OCI-LY7 (cell line): ENCODE measurements around the gene AURKB. TPM values are rescaled to one million over a fixed set of nuclear protein-coding genes. Genes with fewer than 3 reads are reported as not detected.
A peak's percentile ranks its signal among the peaks of the same experiment; 100 is the strongest.

Experiments used
- BruUV-seq: library from RNA; stranded (reverse); fragments of 400-500 nt; replicated peaks from 2 replicates; lab custom pipeline; 2021; lab: Mats Ljungman, UMichigan
- CTCF ChIA-PET: fragments of 300-600 bp; sonication (Branson Sonifier 250); formaldehyde crosslinking; loops from one replicate; lab custom pipeline; 2022; ENCODE audit warnings: antibody characterized with exemption; ENCODE audit not compliant: unreplicated experiment; lab: Charles Lee
- POLR2A ChIA-PET: fragments of 300-600 bp; sonication (Branson Sonifier 250); formaldehyde crosslinking; loops from one replicate; lab custom pipeline; 2022; ENCODE audit warnings: antibody characterized with exemption; lab: Charles Lee
- DNase-seq: peaks from one replicate; pipeline ENCODE4 v3.0.0-alpha.2; 2015; ENCODE audit warnings: low spot score
- H2AFZ ChIP-seq: fragments of 200-600 bp; sonication (generic), shearing (Covaris generic); 2 replicates; pipeline ENCODE4 v1.6.1; 2014; ENCODE audit warnings: mild to moderate bottlenecking, antibody characterized with exemption, low read length, moderate library complexity
- H3K27ac ChIP-seq: fragments of 200-600 bp; sonication (generic); 2 replicates; pipeline ENCODE4 v1.5.1; 2014; ENCODE audit warnings: mixed run types, low read depth, mild to moderate bottlenecking, moderate library complexity, low read length, inconsistent platforms; ENCODE audit not compliant: poor library complexity, severe bottlenecking
- H3K36me3 ChIP-seq: fragments of 200-600 bp; sonication (generic); 2 replicates; pipeline ENCODE4 v1.6.1; 2014; ENCODE audit warnings: mild to moderate bottlenecking, antibody characterized with exemption, low read length, moderate library complexity, mixed read lengths; ENCODE audit not compliant: insufficient read depth
- H3K4me1 ChIP-seq: fragments of 200-600 bp; sonication (generic); 2 replicates; pipeline ENCODE4 v1.5.1; 2014; ENCODE audit warnings: mild to moderate bottlenecking, low read length; ENCODE audit not compliant: insufficient read depth, poor library complexity, severe bottlenecking
- H3K4me2 ChIP-seq: fragments of 200-600 bp; sonication (generic); 2 replicates; pipeline ENCODE4 v1.6.1; 2014; ENCODE audit warnings: mild to moderate bottlenecking, low read length
- H3K4me3 ChIP-seq: fragments of 200-600 bp; sonication (generic); 2 replicates; pipeline ENCODE4 v1.5.1; 2014; ENCODE audit warnings: mild to moderate bottlenecking, low read depth, low read length; ENCODE audit not compliant: poor library complexity, severe bottlenecking
- H3K79me2 ChIP-seq: fragments of 200-600 bp; sonication (generic); 2 replicates; pipeline ENCODE4 v1.6.1; 2016; ENCODE audit warnings: low read depth, mild to moderate bottlenecking, low read length, moderate library complexity, mixed read lengths; ENCODE audit not compliant: insufficient read depth
- H3K9me2 ChIP-seq: fragments of 200-600 bp; sonication (generic); 2 replicates; pipeline ENCODE4 v1.6.1; 2016; ENCODE audit warnings: mild to moderate bottlenecking, low read length, mixed read lengths; ENCODE audit not compliant: insufficient read depth
- H3K9me3 ChIP-seq: fragments of 200-600 bp; sonication (generic); 2 replicates; pipeline ENCODE4 v1.6.1; 2014; ENCODE audit warnings: mild to moderate bottlenecking, mixed run types, low read length, mixed read lengths
- H4K20me1 ChIP-seq: fragments of 200-600 bp; sonication (generic); 2 replicates; pipeline ENCODE4 v1.6.1; 2014; ENCODE audit warnings: mild to moderate bottlenecking, antibody characterized with exemption, low read length, moderate library complexity, mixed read lengths; ENCODE audit not compliant: insufficient read depth
- EZH2phosphoT487 ChIP-seq: fragments of 200-600 bp; sonication (generic); IDR thresholded peaks from 2 replicates; pipeline ENCODE4 v1.6.1; 2018; ENCODE audit warnings: low read depth, borderline replicate concordance, mild to moderate bottlenecking, mixed run types, antibody characterized with exemption, low read length, moderate library complexity, mixed read lengths
- intact Hi-C: fragments of 100-400 bp; cut with micrococcal nuclease; formaldehyde crosslinking; loops from one replicate; pipeline ENCODE4 v1.10.0; 2022; ENCODE audit not compliant: unreplicated experiment
- total RNA-seq, 2 experiments: library from RNA; depleted of rRNA in 1 of 2; stranded (reverse); fragments of >200 nt in 1 of 2; shearing (Covaris generic) in 1 of 2; gene quantifications; 2 replicates each; pipeline ENCODE4 v1.2.3, GENCODE V29; 2014 to 2022
- TF ChIP-seq, protein P1 (sequence below): fragments of 200-600 bp; sonication (generic); conservative IDR thresholded peaks from 2 replicates; pipeline ENCODE4 v1.5.1; 2014; ENCODE audit warnings: mild to moderate bottlenecking, antibody characterized with exemption, low read length, moderate library complexity, mixed read lengths

The AURKB gene
- total RNA-seq, 2 experiments from 2014 or later, result 283 to 310 TPM

DNA sequence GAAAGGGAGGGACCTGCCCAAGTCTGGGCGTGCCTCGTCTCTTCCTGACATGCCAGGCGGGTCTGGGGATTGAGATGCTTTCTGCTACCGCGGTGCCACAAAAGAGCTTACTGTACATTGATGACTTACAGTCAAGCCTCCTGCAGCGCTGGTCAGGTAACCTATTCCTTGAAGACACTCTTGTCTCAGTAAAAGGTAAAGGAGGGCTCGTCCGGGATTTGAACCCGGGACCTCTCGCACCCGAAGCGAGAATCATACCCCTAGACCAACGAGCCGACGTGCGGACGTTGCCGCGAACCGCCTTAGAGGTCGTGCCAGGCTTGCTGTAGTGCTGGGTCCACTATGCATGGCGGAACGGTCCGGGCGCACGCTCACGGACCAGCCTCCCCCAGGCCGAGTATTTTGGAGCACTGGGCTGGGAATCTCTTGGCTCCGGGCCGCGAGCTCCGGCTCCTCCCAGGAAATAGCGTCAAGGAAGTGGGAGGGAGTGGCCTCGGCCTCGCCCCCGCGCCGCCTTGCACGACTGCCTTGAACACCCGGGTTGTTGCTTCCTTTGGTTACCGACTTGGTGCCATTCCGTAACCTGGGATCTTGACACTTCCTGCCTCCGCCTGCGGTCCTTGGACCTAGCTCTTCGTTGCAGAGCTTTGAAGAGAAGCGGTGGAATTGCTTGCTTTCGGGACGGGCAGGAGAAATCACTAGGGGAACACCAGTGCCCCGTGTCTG is 12.4 kb upstream of the AURKB start:
- peak; percentile 89 for DNase-seq
- ChIA-PET POLR2A (interaction anchor here (1.0 to 4.3 kb wide), 7 partner anchors 12 to 78 kb away, joined by 3 to 49 read pairs (median 16); partner anchors contain the start of genes AURKB, CTC1 and SLC25A35), CTCF (interaction anchor here (0.8 to 2.6 kb wide), 2 partner anchors 24 to 101 kb away, joined by 3 to 15 read pairs; partner anchors contain the start of gene CTC1)
- peak overlapping the region; percentile 80 for H3K4me3 ChIP-seq
- intact Hi-C loops, result loop anchor here (1.0 kb wide), 5 partner anchors 12 to 83 kb away; partner anchors contain the start of gene AURKB
- H3K9me3 ChIP-seq, result no peaks in the 10 kb centered on the region
- H3K27ac ChIP-seq, result peak overlapping the region; percentile 88
- H3K79me2 ChIP-seq, result no peaks in the 10 kb centered on the region
- peaks cover 21% of the 10 kb centered on the region for H3K4me1 ChIP-seq
- H3K9me2 ChIP-seq, result no peaks in the 10 kb centered on the region
- peak overlapping the region; percentile 94 for H3K4me2 ChIP-seq
- H4K20me1 ChIP-seq, result no peaks in the 10 kb centered on the region
- TF ChIP-seq EZH2phosphoT487, result no peak
- TF ChIP-seq, protein P1, sequence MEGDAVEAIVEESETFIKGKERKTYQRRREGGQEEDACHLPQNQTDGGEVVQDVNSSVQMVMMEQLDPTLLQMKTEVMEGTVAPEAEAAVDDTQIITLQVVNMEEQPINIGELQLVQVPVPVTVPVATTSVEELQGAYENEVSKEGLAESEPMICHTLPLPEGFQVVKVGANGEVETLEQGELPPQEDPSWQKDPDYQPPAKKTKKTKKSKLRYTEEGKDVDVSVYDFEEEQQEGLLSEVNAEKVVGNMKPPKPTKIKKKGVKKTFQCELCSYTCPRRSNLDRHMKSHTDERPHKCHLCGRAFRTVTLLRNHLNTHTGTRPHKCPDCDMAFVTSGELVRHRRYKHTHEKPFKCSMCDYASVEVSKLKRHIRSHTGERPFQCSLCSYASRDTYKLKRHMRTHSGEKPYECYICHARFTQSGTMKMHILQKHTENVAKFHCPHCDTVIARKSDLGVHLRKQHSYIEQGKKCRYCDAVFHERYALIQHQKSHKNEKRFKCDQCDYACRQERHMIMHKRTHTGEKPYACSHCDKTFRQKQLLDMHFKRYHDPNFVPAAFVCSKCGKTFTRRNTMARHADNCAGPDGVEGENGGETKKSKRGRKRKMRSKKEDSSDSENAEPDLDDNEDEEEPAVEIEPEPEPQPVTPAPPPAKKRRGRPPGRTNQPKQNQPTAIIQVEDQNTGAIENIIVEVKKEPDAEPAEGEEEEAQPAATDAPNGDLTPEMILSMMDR, result no peak
- BruUV-seq, result TSS peak; percentile 71
- H3K36me3 ChIP-seq, result peaks cover 26% of the 10 kb centered on the region
- peak overlapping the region; percentile 47; the same call in 1 of the 2 replicates for H2AFZ ChIP-seq

DNA sequence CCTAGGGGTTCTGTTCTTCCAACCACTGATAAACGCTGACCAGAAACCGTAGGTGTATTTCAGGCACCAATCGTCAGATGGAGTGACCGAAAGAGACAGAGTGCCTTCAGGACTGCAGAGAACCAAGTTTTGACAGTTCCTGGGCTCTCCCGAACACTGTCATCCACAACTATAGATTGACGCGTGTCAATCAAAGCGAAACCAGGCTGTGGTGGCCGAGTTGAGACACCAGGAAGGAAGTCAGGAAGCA is 11.9 kb upstream of the AURKB start:
- Histone ChIP-seq H3K4me3 (peak overlapping the region; percentile 80), H3K4me1 (peaks cover 21% of the 10 kb centered on the region), H3K4me2 (peak overlapping the region; percentile 94), H3K27ac (peak overlapping the region; percentile 88), H4K20me1 (no peaks in the 10 kb centered on the region), H2AFZ (peak overlapping the region; percentile 47; the same call in 1 of the 2 replicates), H3K9me2 (no peaks in the 10 kb centered on the region), H3K36me3 (peaks cover 21% of the 10 kb centered on the region), H3K79me2 (no peaks in the 10 kb centered on the region), H3K9me3 (no peaks in the 10 kb centered on the region)
- intact Hi-C loops, result loop anchor here (1.0 kb wide), 5 partner anchors 12 to 83 kb away; partner anchors contain the start of gene AURKB
- peak; percentile 79 for DNase-seq
- CTCF ChIA-PET, result interaction anchor here (0.8 to 2.6 kb wide), 4 partner anchors 12 to 100 kb away, joined by 3 to 15 read pairs (median 6); partner anchors contain the start of genes AURKB and CTC1
- no peak for TF ChIP-seq EZH2phosphoT487
- TF ChIP-seq, protein P1, result no peak
- POLR2A ChIA-PET, result interaction anchor here (0.8 to 4.3 kb wide), 9 partner anchors 12 to 79 kb away, joined by 3 to 49 read pairs (median 6); partner anchors contain the start of genes AURKB, BORCS6, CTC1 and RANGRF
- no TSS peak for BruUV-seq
